HG03066 (cell line): ENCODE data around the gene LENG9.

Experiments used
- ATAC-seq: cut with Tn5 transposase; IDR thresholded peaks from one replicate; pipeline ENCODE4 v1.9.1; 2021; ENCODE audit warnings: low read depth; ENCODE audit not compliant: unreplicated experiment

Gene LENG9

DNA sequence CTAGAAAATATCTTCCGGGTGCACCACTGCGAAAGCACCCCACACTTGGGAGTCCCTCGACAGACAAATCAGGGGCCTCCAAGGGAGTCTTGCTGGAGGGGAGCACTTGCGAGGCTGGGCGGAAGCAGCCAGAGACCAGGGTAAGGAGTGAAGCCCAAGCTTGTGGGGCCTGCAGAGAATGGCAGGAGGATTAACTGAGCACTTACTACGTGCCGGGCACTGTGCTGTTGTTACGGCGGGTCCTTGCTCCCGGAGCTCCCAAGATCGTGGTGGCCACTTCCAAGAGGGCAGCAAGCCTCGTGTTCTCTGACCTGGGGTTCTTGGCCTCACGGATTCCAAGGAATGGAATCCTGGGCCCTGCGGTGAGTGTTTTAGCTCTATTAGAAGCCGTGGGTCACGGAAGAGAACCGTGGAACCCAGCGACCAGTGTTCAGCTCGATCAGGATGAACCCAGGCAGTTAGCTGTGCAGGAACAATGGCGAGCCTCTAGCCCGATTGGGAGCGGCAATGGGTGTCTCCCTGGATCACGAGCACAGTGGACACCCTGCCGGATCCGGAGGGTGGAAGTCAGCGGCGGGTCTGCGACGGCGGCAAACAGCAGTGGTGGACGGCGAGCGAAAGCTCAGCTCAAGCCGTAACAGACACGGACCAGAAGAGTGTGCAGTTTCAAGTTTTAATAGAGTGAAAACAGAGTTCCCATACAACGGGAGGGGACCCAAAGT is 38.8 kb downstream of the LENG9 start:
- ATAC-seq, result no peak

- no peak for ATAC-seq
Observed at GRCh38 chr19:54424201-54424600, 39.4 kb downstream of the LENG9 start.

GRCh38 chr19:54422136-54422535 is 41.4 kb downstream of the LENG9 start:
- no peak for ATAC-seq

- ATAC-seq, result no peak
Observed at GRCh38 chr19:54421521-54421920, 42.1 kb downstream of the LENG9 start.

GRCh38 chr19:54421169-54421516 is 42.4 kb downstream of the LENG9 start:
- no peak for ATAC-seq

DNA sequence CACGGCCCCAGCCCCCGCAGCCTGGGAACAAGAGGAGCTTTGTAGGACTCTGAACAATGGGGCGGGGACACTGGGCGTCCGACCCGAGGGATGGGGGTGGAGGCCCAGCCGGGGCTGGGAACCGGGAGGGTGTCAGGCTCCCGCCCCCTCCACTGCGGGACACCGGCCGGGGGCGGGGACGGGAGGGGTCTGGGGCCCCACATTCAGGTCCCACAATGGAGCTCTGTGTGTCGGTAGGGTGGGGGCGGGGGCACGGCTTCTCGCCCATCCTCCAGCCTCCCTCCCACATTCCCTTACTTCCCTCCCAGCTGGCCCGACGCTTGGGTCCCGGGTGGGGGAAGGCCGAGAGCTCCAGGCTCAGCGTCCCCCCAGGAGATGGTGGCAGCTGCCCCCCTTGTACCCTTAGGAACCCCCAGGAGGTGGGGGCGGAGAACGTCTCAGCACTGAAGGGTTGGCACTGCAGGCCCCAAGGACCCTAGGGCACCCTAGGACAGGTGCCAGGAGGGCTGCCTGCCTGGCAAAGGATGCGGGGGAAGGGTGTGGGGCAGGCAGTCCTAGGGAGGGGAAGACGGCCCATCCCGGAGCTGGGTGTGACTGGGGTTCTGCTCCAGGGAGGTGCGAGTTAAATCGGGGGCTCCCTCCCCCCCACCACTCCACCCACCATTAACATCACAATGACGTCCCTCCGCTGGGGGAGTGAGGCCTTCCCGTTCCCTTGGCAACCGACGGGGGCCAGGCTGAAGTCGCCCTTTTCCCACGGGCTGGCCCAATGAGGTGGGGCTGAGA is 43.0 kb downstream of the LENG9 start:
- no peak for ATAC-seq

- no peak for ATAC-seq
Observed at GRCh38 chr19:54420068-54420382, 43.6 kb downstream of the LENG9 start.

DNA sequence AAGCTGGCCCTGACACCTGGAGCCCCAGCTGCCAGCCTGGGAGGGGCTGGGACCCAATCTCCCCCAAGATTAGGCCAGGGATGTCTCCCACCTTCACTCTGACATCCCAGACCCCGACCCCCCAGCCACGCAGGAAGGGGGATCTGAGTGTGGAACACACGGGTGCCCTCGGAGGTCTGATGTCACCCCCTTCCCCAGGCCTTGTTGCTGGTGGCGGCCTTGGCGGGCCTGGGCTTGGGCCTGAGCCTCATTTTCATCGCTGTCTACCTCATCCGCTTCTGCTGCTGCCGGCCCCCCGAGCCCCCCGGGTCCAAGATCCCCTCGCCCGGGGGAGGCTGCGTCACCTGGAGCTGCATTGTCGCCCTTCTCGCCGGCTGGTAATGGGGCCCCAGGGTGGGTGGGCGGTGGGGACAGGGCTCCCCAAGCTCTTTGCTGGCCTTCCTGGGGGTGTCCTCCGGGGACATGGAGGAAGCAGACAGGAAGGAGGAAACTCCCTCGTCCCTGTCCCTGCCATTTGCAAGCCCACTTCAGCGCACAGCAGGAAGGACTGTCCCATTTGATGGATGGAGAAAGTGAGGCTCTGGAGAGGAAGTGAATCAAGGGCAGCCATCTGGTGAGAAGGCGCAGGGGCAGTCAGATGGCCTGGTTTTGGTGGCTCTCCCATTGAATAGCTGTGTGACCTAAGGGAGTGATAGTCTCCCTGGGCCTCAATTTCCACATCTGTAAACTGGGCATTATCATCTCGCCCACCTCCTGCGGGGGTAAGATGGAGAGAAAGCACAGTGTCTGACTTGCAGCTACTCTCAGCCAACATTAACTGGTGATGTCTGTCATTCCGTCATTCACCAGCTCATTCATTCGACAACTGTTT is 44.4 kb downstream of the LENG9 start:
- no peak for ATAC-seq

GRCh38 chr19:54418030-54418929 is 45.3 kb downstream of the LENG9 start:
- no peak for ATAC-seq

- no peak for ATAC-seq
Observed at GRCh38 chr19:54416695-54417491, 46.7 kb downstream of the LENG9 start.

GRCh38 chr19:54415901-54416673 is 47.5 kb downstream of the LENG9 start:
- no peak for ATAC-seq

- ATAC-seq, result no peak
Observed at GRCh38 chr19:54415208-54415900, 48.2 kb downstream of the LENG9 start, which contains the start of gene TTYH1. Gene TTYH1 (plus strand): TSS chr19:54415464. CDS start chr19:54415553, 89 bp downstream.

DNA sequence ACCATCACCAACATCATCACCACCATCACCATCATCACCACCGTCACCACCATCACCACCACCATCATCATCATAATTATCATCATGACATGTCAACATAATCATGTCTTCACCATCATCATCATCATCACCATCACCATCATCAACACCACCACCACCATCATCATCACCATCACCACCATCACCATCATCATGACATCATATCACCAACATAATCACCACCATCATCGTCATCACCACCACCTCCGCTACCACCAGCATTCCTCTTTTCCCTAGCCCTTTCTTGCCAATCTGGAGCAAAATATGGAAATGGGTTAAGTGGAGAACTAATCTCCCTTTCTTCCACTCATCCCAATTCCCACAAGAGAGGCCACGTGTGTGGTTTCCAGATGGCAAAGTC is 49.4 kb downstream of the LENG9 start:
- ATAC-seq, result no peak

- no peak for ATAC-seq
Observed at GRCh38 chr19:54412877-54413276, 50.7 kb downstream of the LENG9 start.
